Osteocyte (in vitro differentiated cells): ENCODE results near the gene SLC30A7. TPM values are rescaled to one million over a fixed set of nuclear protein-coding genes. Genes with fewer than 3 reads are reported as not detected.
"Not testable (repeated sequence)": the region's sequence is repeated elsewhere in the genome, so short reads cannot be mapped to it uniquely, and the experiment has no call there.

ENCODE experiments used
- DNase-seq: peaks from one replicate; pipeline ENCODE4 v3.0.0; 2021; ENCODE audit warnings: mixed read lengths; ENCODE audit not compliant: unreplicated experiment; ENCODE audit errors: extremely low spot score
- H3K27ac Mint-ChIP-seq: one replicate; pipeline ENCODE4 v1.8.0; 2021; ENCODE audit warnings: mild to moderate bottlenecking, mixed read lengths; ENCODE audit not compliant: unreplicated experiment
- H3K27me3 Mint-ChIP-seq: one replicate; pipeline ENCODE4 v1.8.0; 2021; ENCODE audit warnings: mixed read lengths; ENCODE audit not compliant: unreplicated experiment
- H3K36me3 Mint-ChIP-seq: one replicate; pipeline ENCODE4 v1.8.0; 2021; ENCODE audit warnings: mixed read lengths; ENCODE audit not compliant: unreplicated experiment
- H3K4me1 Mint-ChIP-seq: one replicate; pipeline ENCODE4 v1.8.0; 2021; ENCODE audit warnings: mixed read lengths; ENCODE audit not compliant: unreplicated experiment
- H3K4me3 Mint-ChIP-seq: one replicate; pipeline ENCODE4 v1.8.0; 2021; ENCODE audit warnings: mild to moderate bottlenecking, moderate library complexity, mixed read lengths; ENCODE audit not compliant: unreplicated experiment
- H3K9me3 Mint-ChIP-seq: one replicate; pipeline ENCODE4 v1.8.0; 2021; ENCODE audit warnings: mixed read lengths; ENCODE audit not compliant: unreplicated experiment
- CTCF ChIP-seq: fragments of 200-600 bp; sonication (generic); IDR thresholded peaks from 2 replicates; pipeline ENCODE4 v1.5.0; 2021; ENCODE audit warnings: antibody characterized with exemption, mild to moderate bottlenecking, moderate library complexity
- total RNA-seq: library from RNA; stranded (reverse); gene quantifications from 2 replicates; pipeline ENCODE4 v1.2.1, GENCODE V29; 2021

SLC30A7 gene
- total RNA-seq, 1 donor from 2014 or later: 38.3 TPM

GRCh38 chr1:100936194-100936967 lies 40.5 kb downstream of the SLC30A7 start:
- H3K36me3 Mint-ChIP-seq: peaks cover 44% of the 10 kb centered on the region
- peaks cover 7% of the 10 kb centered on the region for H3K9me3 Mint-ChIP-seq
- DNase-seq: no peak
- no peak overlapping the region for H3K27ac Mint-ChIP-seq
- no peaks in the 10 kb centered on the region for H3K4me1 Mint-ChIP-seq
- no peaks in the 10 kb centered on the region for H3K27me3 Mint-ChIP-seq
- H3K4me3 Mint-ChIP-seq: no peak overlapping the region
- no peak for TF ChIP-seq CTCF

- Mint-ChIP-seq H3K9me3 (peaks cover 7% of the 10 kb centered on the region), H3K27me3 (no peaks in the 10 kb centered on the region), H3K36me3 (peaks cover 41% of the 10 kb centered on the region), H3K27ac (no peak overlapping the region), H3K4me1 (no peaks in the 10 kb centered on the region), H3K4me3 (no peak overlapping the region)
- TF ChIP-seq CTCF: no peak
- DNase-seq: no peak
Observed at GRCh38 chr1:100941098-100941527, 45.2 kb downstream of the SLC30A7 start.

DNA sequence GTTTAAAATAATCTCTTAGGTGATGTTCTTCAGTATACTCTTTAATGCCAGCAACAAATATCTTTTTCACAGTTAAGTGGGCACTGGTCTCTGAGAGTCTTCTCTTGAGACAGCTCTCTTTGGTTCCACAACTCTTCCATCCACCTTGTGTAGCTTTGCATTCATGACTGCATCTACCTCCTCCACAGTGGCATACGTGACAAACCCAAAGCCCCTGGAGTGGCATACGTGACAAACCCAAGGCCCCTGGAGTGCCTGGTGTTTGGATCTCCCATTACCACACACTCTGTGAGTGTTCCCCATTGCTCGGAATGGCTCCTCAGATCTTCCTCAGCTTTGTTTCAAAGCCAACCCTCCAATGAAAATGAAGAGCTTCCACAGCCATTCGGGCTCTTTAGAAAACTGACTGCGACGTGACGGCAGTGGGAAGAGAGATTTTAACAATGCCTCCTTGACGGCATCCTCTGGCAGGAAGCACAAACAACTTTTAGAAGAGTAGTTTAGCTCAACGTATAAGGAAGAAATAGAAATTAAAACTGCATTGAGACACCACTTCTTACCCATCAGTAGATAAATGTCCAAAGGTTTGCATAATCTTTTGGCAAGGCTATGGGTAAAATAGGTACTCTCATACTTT lies 45.8 kb downstream of the SLC30A7 start:
- Mint-ChIP-seq H3K27me3 (no peaks in the 10 kb centered on the region), H3K4me1 (no peaks in the 10 kb centered on the region), H3K9me3 (peaks cover 7% of the 10 kb centered on the region), H3K4me3 (no peak overlapping the region), H3K36me3 (peaks cover 37% of the 10 kb centered on the region), H3K27ac (no peak overlapping the region)
- TF ChIP-seq CTCF: no peak
- no peak for DNase-seq

DNA sequence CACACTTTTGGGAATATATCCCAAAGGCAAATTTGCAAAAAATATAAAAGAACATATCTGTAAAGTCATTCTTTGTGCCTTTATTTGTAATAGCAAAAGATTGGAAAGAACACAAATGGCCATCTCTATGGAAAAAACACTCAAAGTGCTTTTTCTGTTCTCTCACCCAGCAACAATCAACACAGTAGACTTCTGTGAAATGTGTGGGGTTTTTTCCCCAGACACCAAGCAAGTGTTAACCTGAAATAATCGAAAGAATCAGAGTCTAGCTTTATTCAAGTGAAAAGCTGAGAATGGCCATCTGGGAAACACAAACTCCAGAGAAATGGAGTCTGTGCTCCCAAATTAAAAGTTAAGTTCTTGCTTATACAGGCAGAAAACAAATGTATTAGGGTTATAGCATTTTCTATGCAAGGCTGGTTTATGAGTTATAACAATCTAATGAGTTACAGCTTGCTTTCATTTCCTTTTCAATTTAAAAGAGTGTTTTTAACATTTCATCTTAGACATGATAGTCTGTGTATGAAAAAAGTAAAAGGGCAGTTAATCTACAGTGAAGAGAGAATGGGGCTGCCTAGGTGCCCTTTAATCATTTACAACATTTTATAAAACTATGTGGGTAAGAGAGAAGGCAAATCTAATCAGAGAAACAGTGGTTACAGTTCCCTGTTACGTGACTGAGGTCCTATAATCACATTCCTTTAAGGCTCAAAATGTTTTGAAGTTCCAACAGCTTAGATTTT lies 46.6 kb downstream of the SLC30A7 start:
- TF ChIP-seq CTCF: no peak
- H3K4me1 Mint-ChIP-seq: no peaks in the 10 kb centered on the region
- peaks cover 6% of the 10 kb centered on the region for H3K9me3 Mint-ChIP-seq
- H3K4me3 Mint-ChIP-seq: no peak overlapping the region
- no peaks in the 10 kb centered on the region for H3K27me3 Mint-ChIP-seq
- no peak for DNase-seq
- peaks cover 38% of the 10 kb centered on the region for H3K36me3 Mint-ChIP-seq
- no peak overlapping the region for H3K27ac Mint-ChIP-seq

DNA sequence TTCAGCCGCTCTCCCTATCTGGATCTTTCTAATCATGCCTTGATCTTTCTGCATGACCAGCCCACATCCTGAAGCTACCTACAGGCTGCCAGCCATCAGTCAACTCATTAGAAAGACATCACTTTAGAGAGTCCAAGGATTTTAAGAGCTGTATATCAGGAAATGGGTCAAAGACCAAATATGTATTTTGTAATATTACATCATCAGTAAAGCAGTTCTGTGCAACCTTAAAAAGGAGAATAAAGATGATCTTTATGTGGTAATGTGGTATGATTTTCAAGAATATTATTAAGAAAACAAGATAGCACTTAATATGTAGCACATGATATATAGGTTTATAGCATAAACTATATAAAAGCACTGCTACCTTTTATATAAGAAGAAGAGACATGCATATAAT lies 47.6 kb downstream of the SLC30A7 start:
- Mint-ChIP-seq H3K27ac (no peak overlapping the region), H3K4me3 (no peak overlapping the region), H3K36me3 (peaks cover 37% of the 10 kb centered on the region), H3K4me1 (no peaks in the 10 kb centered on the region), H3K27me3 (no peaks in the 10 kb centered on the region), H3K9me3 (peaks cover 10% of the 10 kb centered on the region)
- DNase-seq: no peak
- no peak for TF ChIP-seq CTCF

DNA sequence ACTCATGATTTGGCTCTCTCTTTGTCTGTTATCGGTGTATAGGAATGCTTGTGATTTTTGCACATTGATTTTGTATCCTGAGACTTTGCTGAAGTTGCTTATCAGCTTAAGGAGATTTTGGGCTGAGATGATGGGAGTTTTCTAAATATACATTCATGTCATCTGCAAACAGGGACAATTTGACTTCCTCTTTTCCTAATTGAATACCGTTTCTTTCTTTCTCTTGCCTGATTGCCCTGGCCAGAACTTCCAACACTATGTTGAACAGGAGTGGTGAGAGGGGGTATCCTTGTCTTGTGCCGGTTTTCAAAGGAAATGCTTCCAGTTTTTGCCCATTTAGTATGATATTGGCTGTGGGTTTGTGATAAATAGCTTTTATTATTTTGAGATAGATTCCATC lies 50.2 kb downstream of the SLC30A7 start:
- peaks cover 34% of the 10 kb centered on the region for H3K36me3 Mint-ChIP-seq
- peaks cover 16% of the 10 kb centered on the region for H3K4me1 Mint-ChIP-seq
- H3K9me3 Mint-ChIP-seq: peaks cover 13% of the 10 kb centered on the region
- H3K4me3 Mint-ChIP-seq, H3K27ac Mint-ChIP-seq, DNase-seq, H3K27me3 Mint-ChIP-seq: not testable (repeated sequence)

DNA sequence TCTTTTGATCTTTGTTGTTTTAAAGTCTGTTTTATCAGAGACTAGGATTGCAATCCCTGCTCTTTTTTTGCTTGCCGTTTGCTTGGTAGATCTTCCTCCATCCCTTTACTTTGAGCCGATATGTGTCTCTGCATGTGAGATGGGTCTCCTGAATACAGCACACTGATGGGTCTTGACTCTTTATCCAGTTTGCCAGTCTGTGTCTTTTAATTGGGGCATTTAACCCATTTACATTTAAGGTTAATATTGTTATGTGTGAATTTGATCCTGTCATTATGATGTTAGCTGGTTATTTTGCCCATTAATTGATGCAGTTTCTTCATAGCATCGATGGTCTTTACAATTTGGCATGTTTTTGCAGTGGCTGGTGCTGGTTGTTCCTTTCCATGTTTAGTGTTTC lies 51.9 kb downstream of the SLC30A7 start:
- H3K27me3 Mint-ChIP-seq, H3K4me3 Mint-ChIP-seq, H3K27ac Mint-ChIP-seq, DNase-seq: not testable (repeated sequence)
- H3K4me1 Mint-ChIP-seq: peaks cover 16% of the 10 kb centered on the region
- H3K36me3 Mint-ChIP-seq: peaks cover 33% of the 10 kb centered on the region
- H3K9me3 Mint-ChIP-seq: peaks cover 13% of the 10 kb centered on the region
